PC-9 (cell line): ENCODE measurements around the gene RAMP2. TPM values are rescaled to one million over a fixed set of nuclear protein-coding genes. Genes with fewer than 3 reads are reported as not detected.
A peak's percentile ranks its signal among the peaks of the same experiment; 100 is the strongest.

ENCODE experiments used
- BruUV-seq: library from RNA; stranded (reverse); fragments of 400-500 nt; replicated peaks from 2 replicates; lab custom pipeline; 2021; lab: Mats Ljungman, UMichigan
- CTCF ChIA-PET: fragments of 300-600 bp; sonication (Branson Sonifier 250); formaldehyde crosslinking; loops from one replicate; lab custom pipeline; 2022; ENCODE audit warnings: antibody characterized with exemption; lab: Charles Lee
- POLR2A ChIA-PET: fragments of 300-600 bp; sonication (Branson Sonifier 250); formaldehyde crosslinking; loops from one replicate; lab custom pipeline; 2022; ENCODE audit warnings: antibody characterized with exemption; ENCODE audit not compliant: unreplicated experiment; lab: Charles Lee
- DNase-seq, 2 experiments: peaks; one replicate each; pipeline versions ENCODE4 v3.0.0 to v3.0.0-alpha.2; 2015 to 2022; ENCODE audit warnings: mixed read lengths in 1 of 2
- H2AFZ ChIP-seq: fragments of 200-600 bp; sonication (generic); 2 replicates; pipeline ENCODE4 v1.8.1; 2017; ENCODE audit warnings: antibody characterized with exemption
- H3F3A ChIP-seq: fragments of 200-600 bp; sonication (generic); 2 replicates; pipeline ENCODE4 v1.8.1; 2017; ENCODE audit warnings: antibody characterized with exemption, mild to moderate bottlenecking, low read depth; ENCODE audit not compliant: insufficient read depth
- H3K27ac ChIP-seq: fragments of 200-600 bp; sonication (generic); 2 replicates; pipeline ENCODE4 v1.6.1; 2016; ENCODE audit warnings: mixed run types
- H3K27me3 ChIP-seq: fragments of 200-600 bp; sonication (generic); 2 replicates; pipeline ENCODE4 v1.6.1; 2016; ENCODE audit warnings: low read depth, mixed run types; ENCODE audit not compliant: insufficient read depth
- H3K36me3 ChIP-seq: fragments of 200-600 bp; sonication (generic); 2 replicates; pipeline ENCODE4 v1.6.1; 2016; ENCODE audit warnings: low read depth, mixed run types
- H3K4me1 ChIP-seq: fragments of 200-600 bp; sonication (generic); replicated peaks from 2 replicates; pipeline ENCODE4 v1.6.1; 2016; ENCODE audit warnings: mixed run types; ENCODE audit not compliant: insufficient read depth
- H3K4me2 ChIP-seq: fragments of 200-600 bp; sonication (generic); 2 replicates; pipeline ENCODE4 v1.6.1; 2017; ENCODE audit warnings: mixed run types
- H3K4me3 ChIP-seq: fragments of 200-600 bp; sonication (generic); 2 replicates; pipeline ENCODE4 v1.6.1; 2016; ENCODE audit warnings: mixed run types
- H3K79me2 ChIP-seq: fragments of 200-600 bp; sonication (generic); 2 replicates; pipeline ENCODE4 v1.6.1; 2017; ENCODE audit warnings: low read depth, mixed run types
- H3K9me2 ChIP-seq: fragments of 200-600 bp; sonication (generic); 2 replicates; pipeline ENCODE4 v1.8.1; 2017; ENCODE audit warnings: mild to moderate bottlenecking; ENCODE audit not compliant: insufficient read depth
- H3K9me3 ChIP-seq: fragments of 200-600 bp; sonication (generic); 2 replicates; pipeline ENCODE4 v1.8.1; 2016; ENCODE audit warnings: low read depth; ENCODE audit not compliant: insufficient read depth
- H4K20me1 ChIP-seq: fragments of 200-600 bp; sonication (generic); 2 replicates; pipeline ENCODE4 v1.8.1; 2017; ENCODE audit not compliant: insufficient read depth
- CTCF ChIP-seq: fragments of 200-600 bp; sonication (generic); conservative IDR thresholded peaks from 2 replicates; pipeline ENCODE4 v1.6.1; 2017; ENCODE audit warnings: mixed run types, antibody characterized with exemption, mild to moderate bottlenecking, moderate library complexity
- EZH2 ChIP-seq: fragments of 200-600 bp; sonication (generic); IDR thresholded peaks from 2 replicates; pipeline ENCODE4 v1.8.0; 2017; ENCODE audit warnings: antibody characterized with exemption, low read depth
- intact Hi-C: fragments of 100-400 bp; cut with micrococcal nuclease; formaldehyde crosslinking; loops from one replicate; pipeline ENCODE4 v1.10.0; 2022; ENCODE audit not compliant: unreplicated experiment
- total RNA-seq: library from RNA; stranded (reverse); gene quantifications from 2 replicates; pipeline ENCODE4 v1.2.3, GENCODE V29; 2021

Gene RAMP2
- total RNA-seq, 1 experiment from 2014 or later = not detected

- Histone ChIP-seq H3K4me3 (peak overlapping the region; percentile 98), H3K79me2 (peaks cover 23% of the 10 kb centered on the region), H3K9me3 (no peaks in the 10 kb centered on the region), H2AFZ (peak overlapping the region; percentile 92), H3K4me2 (peak overlapping the region; percentile 98), H4K20me1 (no peaks in the 10 kb centered on the region), H3K4me1 (peaks cover 14% of the 10 kb centered on the region), H3F3A (peaks cover 19% of the 10 kb centered on the region; the same call in 1 of the 2 replicates), H3K36me3 (peaks cover 21% of the 10 kb centered on the region), H3K27me3 (no peaks in the 10 kb centered on the region), H3K9me2 (no peaks in the 10 kb centered on the region), H3K27ac (peak overlapping the region; percentile 88)
- TF ChIP-seq EZH2 = no peak
- TF ChIP-seq CTCF = no peak
- BruUV-seq = no TSS peak
- DNase-seq = no peak
- intact Hi-C loops = no loop called here
- CTCF ChIA-PET = no interaction called here
- POLR2A ChIA-PET = interaction anchor here (0.5 to 0.8 kb wide), 3 partner anchors 15 to 399 kb away, joined by 4 to 9 read pairs (median 7); no protein-coding TSS in a partner anchor
Observed at GRCh38 chr17:42772945-42773289, 11.9 kb downstream of the RAMP2 start.

DNA sequence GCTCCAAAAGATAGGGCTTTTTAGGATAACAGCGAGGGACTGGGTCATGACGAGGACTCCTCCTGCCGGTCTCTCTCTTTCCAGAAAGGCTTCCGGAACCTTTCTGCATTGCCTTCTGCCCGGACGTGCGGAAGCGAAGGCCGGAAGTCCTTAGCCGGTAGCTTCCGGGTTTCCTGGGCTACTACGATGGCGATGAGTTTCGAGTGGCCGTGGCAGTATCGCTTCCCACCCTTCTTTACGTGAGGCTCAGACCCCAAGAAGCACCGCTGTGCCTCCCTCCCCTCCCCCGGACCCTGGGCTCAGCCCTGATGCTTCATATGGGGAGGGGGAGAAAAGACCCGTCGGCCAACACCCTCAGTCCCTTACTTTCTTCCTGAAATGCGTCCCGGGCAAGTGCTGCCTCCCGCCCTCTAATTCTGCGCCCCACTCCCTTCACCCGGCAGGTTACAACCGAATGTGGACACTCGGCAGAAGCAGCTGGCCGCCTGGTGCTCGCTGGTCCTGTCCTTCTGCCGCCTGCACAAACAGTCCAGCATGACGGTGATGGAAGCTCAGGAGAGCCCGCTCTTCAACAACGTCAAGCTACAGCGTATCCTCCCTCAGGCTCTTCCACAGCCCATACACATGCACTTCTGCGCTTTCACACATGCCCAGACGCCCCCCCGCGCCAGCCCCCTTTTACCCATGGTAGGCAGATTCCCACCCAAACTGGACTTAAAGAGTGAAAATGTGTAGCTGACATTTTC lies 12.4 kb downstream of the RAMP2 start, which contains the start of gene VPS25:
Gene VPS25 (plus strand): TSS at position 160 of the 746 bp plus-strand sequence. CDS start 27 bp downstream, at position 187.
- Histone ChIP-seq H3K4me1 (peaks cover 14% of the 10 kb centered on the region), H3K4me2 (peak within 1 kb of the TSS; percentile 98), H3K79me2 (peaks cover 23% of the 10 kb centered on the region), H3K9me2 (no peaks in the 10 kb centered on the region), H3K4me3 (peak within 1 kb of the TSS; percentile 98), H3F3A (peaks cover 24% of the 10 kb centered on the region; the same call in 1 of the 2 replicates), H3K9me3 (no peaks in the 10 kb centered on the region), H4K20me1 (no peaks in the 10 kb centered on the region), H3K27ac (peak within 1 kb of the TSS; percentile 88), H3K36me3 (peaks cover 21% of the 10 kb centered on the region), H2AFZ (peak within 1 kb of the TSS; percentile 92), H3K27me3 (no peaks in the 10 kb centered on the region)
- TSS peak; percentile 65 for BruUV-seq
- CTCF ChIA-PET = interaction anchor here (0.6 kb wide), 2 partner anchors 53 to 893 kb away, joined by 5 to 16 read pairs; no protein-coding TSS in a partner anchor
- POLR2A ChIA-PET = interaction anchor here (0.5 to 0.8 kb wide), 5 partner anchors 14 to 942 kb away, joined by 3 to 9 read pairs (median 4); no protein-coding TSS in a partner anchor
- DNase-seq = peak; percentile 65 to 74
- TF ChIP-seq EZH2 = no peak
- TF ChIP-seq CTCF = no peak
- intact Hi-C loops = no loop called here

GRCh38 chr17:42774066-42774745 lies 13.2 kb downstream of the RAMP2 start:
- peak overlapping the region; percentile 92 for H2AFZ ChIP-seq
- CTCF ChIA-PET = interaction anchor here (0.5 to 0.6 kb wide), 2 partner anchors 126 to 893 kb away, joined by 3 to 16 read pairs; no protein-coding TSS in a partner anchor
- BruUV-seq = no TSS peak

More at GRCh38 chr17:42774066-42774745, 13.2 kb downstream of the RAMP2 start:
- H3K27me3 ChIP-seq = no peaks in the 10 kb centered on the region
- intact Hi-C loops = no loop called here
- H3K79me2 ChIP-seq = peaks cover 23% of the 10 kb centered on the region
- H3K4me2 ChIP-seq = peak overlapping the region; percentile 98
- H3K36me3 ChIP-seq = peaks cover 21% of the 10 kb centered on the region
- peak overlapping the region; percentile 98 for H3K4me3 ChIP-seq
- peaks cover 27% of the 10 kb centered on the region; the same call in 1 of the 2 replicates for H3F3A ChIP-seq
- POLR2A ChIA-PET = interaction anchor here (0.5 kb wide), 1 partner anchor 38 kb away, joined by 3 read pairs; no protein-coding TSS in a partner anchor
- peaks cover 14% of the 10 kb centered on the region for H3K4me1 ChIP-seq
- DNase-seq = peak in 1 of 2 experiments; percentile 61
- no peaks in the 10 kb centered on the region for H4K20me1 ChIP-seq
- no peaks in the 10 kb centered on the region for H3K9me2 ChIP-seq
- peak overlapping the region; percentile 88 for H3K27ac ChIP-seq
- TF ChIP-seq EZH2 = no peak
- no peak for TF ChIP-seq CTCF
- H3K9me3 ChIP-seq = no peaks in the 10 kb centered on the region
